ENCODE results near the gene DPP9.
"Not testable (repeated sequence)": the region's sequence is repeated elsewhere in the genome, so short reads cannot be mapped to it uniquely, and the experiment has no call there.

DPP9 gene

GRCh38 chr19:4758082-4758481, 34.4 kb upstream of the DPP9 start:
- WGBS (ENCODE audit: insufficient coverage, insufficient read length), result no CpG with 5 or more reads among the region's 4 CpGs
- no peak overlapping the region for H3K4me3 ChIP-seq (ENCODE audit: low read length)

GRCh38 chr19:4755459-4755858, 31.8 kb upstream of the DPP9 start:
- Histone ChIP-seq H3K27me3 (ENCODE audit: control insufficient read depth, insufficient read depth, low read length) (peaks cover 3% of the 10 kb centered on the region; the same call in 1 of the 2 replicates), H3K9me3 (ENCODE audit: control insufficient read depth, insufficient read depth, low read length) (no peaks in the 10 kb centered on the region), H3K4me1 (ENCODE audit: control insufficient read depth, insufficient read depth, low read length) (peaks cover 6% of the 10 kb centered on the region), H3K27ac (ENCODE audit: low read length) (no peak overlapping the region), H3K36me3 (ENCODE audit: control insufficient read depth, insufficient read depth, low read length) (no peaks in the 10 kb centered on the region), H3K4me3 (ENCODE audit: low read length) (no peak overlapping the region)
- no CpG with 5 or more reads among the region's 7 CpGs for WGBS (ENCODE audit: insufficient coverage, insufficient read length)
- no peak for DNase-seq (ENCODE audit: low read depth, low spot score)

More at GRCh38 chr19:4758082-4758481, 34.4 kb upstream of the DPP9 start:
- Histone ChIP-seq H3K9me3 (ENCODE audit: control insufficient read depth, insufficient read depth, low read length) (no peaks in the 10 kb centered on the region), H3K27ac (ENCODE audit: low read length) (no peak overlapping the region), H3K27me3 (ENCODE audit: control insufficient read depth, insufficient read depth, low read length) (peaks cover 3% of the 10 kb centered on the region; the same call in 1 of the 2 replicates), H3K4me1 (ENCODE audit: control insufficient read depth, insufficient read depth, low read length) (peaks cover 6% of the 10 kb centered on the region), H3K36me3 (ENCODE audit: control insufficient read depth, insufficient read depth, low read length) (no peaks in the 10 kb centered on the region)
- no peak for DNase-seq (ENCODE audit: low read depth, low spot score)

GRCh38 chr19:4754248-4754647, 30.6 kb upstream of the DPP9 start:
- H3K4me3 ChIP-seq (ENCODE audit: low read length), result no peak overlapping the region
- DNase-seq (ENCODE audit: low read depth, low spot score), result no peak
- H3K36me3 ChIP-seq (ENCODE audit: control insufficient read depth, insufficient read depth, low read length), result no peaks in the 10 kb centered on the region
- no peak overlapping the region for H3K27ac ChIP-seq (ENCODE audit: low read length)
- H3K9me3 ChIP-seq (ENCODE audit: control insufficient read depth, insufficient read depth, low read length), result no peaks in the 10 kb centered on the region
- peaks cover under 1% of the 10 kb centered on the region for H3K4me1 ChIP-seq (ENCODE audit: control insufficient read depth, insufficient read depth, low read length)
- peaks cover under 1% of the 10 kb centered on the region; the same call in 1 of the 2 replicates for H3K27me3 ChIP-seq (ENCODE audit: control insufficient read depth, insufficient read depth, low read length)
- no CpG with 5 or more reads among the region's 6 CpGs for WGBS (ENCODE audit: insufficient coverage, insufficient read length)

DNA sequence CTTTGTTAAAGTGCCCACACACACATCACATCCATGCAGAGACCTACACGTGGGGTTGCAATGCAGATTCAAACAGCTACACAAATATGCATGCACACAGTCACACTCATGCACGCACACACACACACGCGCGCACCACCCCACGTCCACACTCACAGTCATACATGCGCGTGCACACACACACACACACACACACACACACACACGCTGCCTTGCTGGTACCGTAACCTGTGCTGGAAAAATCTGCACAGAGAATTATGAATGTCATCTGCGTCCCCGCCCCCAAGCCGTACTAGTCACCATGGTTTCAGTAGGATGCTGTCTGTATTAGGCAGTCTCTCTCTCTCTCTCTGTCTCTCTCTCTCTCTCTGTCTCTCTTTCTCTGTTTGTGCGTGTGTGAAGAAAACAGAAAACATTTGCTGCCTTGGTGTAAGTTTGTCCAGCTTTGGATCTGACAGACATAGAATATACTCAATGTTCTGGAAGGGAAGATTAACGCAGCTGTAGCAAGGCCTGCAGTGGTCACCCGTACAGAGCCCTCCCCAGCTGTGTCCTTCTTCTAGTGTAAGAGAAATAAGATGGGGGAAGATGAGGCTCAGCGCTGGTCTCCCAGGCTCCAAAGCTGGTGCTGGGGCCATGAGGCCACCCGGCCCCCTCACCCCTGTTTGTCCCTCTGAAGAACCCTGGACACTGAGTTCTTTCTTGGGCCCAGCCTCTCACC, 26.4 kb upstream of the DPP9 start:
- DNase-seq (ENCODE audit: low read depth, low spot score), result no peak
- Histone ChIP-seq H3K4me3 (ENCODE audit: low read length) (no peak overlapping the region), H3K36me3 (ENCODE audit: control insufficient read depth, insufficient read depth, low read length) (no peaks in the 10 kb centered on the region), H3K27ac (ENCODE audit: low read length) (no peak overlapping the region), H3K27me3 (ENCODE audit: control insufficient read depth, insufficient read depth, low read length) (no peaks in the 10 kb centered on the region), H3K4me1 (ENCODE audit: control insufficient read depth, insufficient read depth, low read length) (no peaks in the 10 kb centered on the region), H3K9me3 (ENCODE audit: control insufficient read depth, insufficient read depth, low read length) (no peaks in the 10 kb centered on the region)
- no CpG with 5 or more reads among the region's 18 CpGs for WGBS (ENCODE audit: insufficient coverage, insufficient read length)

DNA sequence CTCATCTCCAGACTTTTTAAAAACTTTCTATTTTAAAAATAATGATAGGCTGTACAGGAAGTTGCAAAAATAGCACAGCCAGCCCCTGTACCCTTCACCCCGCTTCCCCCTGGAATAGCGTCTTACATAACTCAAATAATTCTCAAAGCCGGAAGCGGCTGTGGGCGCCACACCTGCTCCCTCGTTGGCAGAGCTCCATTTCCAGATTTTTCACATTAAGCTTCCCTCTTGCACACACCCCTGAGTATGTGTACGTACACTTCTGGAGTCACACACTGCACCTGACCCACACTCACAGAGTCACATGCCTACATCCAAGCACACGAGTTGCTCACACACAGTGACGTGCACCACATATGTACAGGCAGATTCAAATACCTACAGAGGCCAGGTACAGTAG, 24.9 kb upstream of the DPP9 start:
- H3K9me3 ChIP-seq (ENCODE audit: control insufficient read depth, insufficient read depth, low read length), result no peaks in the 10 kb centered on the region
- no peaks in the 10 kb centered on the region for H3K36me3 ChIP-seq (ENCODE audit: control insufficient read depth, insufficient read depth, low read length)
- H3K27ac ChIP-seq (ENCODE audit: low read length), result no peak overlapping the region
- no peak overlapping the region for H3K4me3 ChIP-seq (ENCODE audit: low read length)
- WGBS (ENCODE audit: insufficient coverage, insufficient read length), result no CpG with 5 or more reads among the region's 9 CpGs
- DNase-seq (ENCODE audit: low read depth, low spot score), result no peak
- H3K4me1 ChIP-seq (ENCODE audit: control insufficient read depth, insufficient read depth, low read length), result no peaks in the 10 kb centered on the region
- H3K27me3 ChIP-seq (ENCODE audit: control insufficient read depth, insufficient read depth, low read length), result no peaks in the 10 kb centered on the region

DNA sequence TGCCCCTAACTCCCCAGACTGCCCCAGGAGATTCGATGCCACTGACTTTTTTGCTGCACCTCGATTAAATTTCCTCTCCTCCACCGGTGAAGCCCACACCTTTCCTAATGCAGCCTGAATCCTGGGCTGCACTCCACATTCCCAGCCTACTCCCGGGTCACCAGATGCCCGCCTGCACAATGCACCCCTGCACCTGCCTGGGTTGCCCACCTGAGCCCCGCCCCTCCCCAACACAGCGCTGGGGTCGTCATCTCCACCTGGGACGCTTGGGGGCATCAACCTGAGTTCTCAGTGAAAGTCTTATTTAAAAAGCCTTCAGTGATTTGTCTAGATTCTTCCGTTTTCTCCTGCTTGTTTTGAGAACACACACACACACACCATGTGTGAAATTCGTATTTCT, 24.5 kb upstream of the DPP9 start:
- H3K4me1 ChIP-seq (ENCODE audit: control insufficient read depth, insufficient read depth, low read length), result no peaks in the 10 kb centered on the region
- no peak for DNase-seq (ENCODE audit: low read depth, low spot score)
- no peaks in the 10 kb centered on the region for H3K27me3 ChIP-seq (ENCODE audit: control insufficient read depth, insufficient read depth, low read length)
- H3K9me3 ChIP-seq (ENCODE audit: control insufficient read depth, insufficient read depth, low read length), result no peaks in the 10 kb centered on the region
- H3K27ac ChIP-seq (ENCODE audit: low read length), result no peak overlapping the region
- no CpG with 5 or more reads among the region's 11 CpGs for WGBS (ENCODE audit: insufficient coverage, insufficient read length)
- H3K36me3 ChIP-seq (ENCODE audit: control insufficient read depth, insufficient read depth, low read length), result no peaks in the 10 kb centered on the region
- H3K4me3 ChIP-seq (ENCODE audit: low read length), result no peak overlapping the region

GRCh38 chr19:4745986-4746385, 22.3 kb upstream of the DPP9 start:
- Histone ChIP-seq H3K36me3 (ENCODE audit: control insufficient read depth, insufficient read depth, low read length) (no peaks in the 10 kb centered on the region), H3K27ac (ENCODE audit: low read length) (no peak overlapping the region), H3K4me1 (ENCODE audit: control insufficient read depth, insufficient read depth, low read length) (0 out of 2 replicates have a peak, but pooled peaks cover 1% of the 10 kb centered on the region), H3K9me3 (ENCODE audit: control insufficient read depth, insufficient read depth, low read length) (no peaks in the 10 kb centered on the region), H3K4me3 (ENCODE audit: low read length) (no peak overlapping the region), H3K27me3 (ENCODE audit: control insufficient read depth, insufficient read depth, low read length) (no peaks in the 10 kb centered on the region)
- DNase-seq (ENCODE audit: low read depth, low spot score), result no peak
- no CpG with 5 or more reads among the region's 8 CpGs for WGBS (ENCODE audit: insufficient coverage, insufficient read length)

GRCh38 chr19:4745175-4745574, 21.5 kb upstream of the DPP9 start:
- H3K36me3 ChIP-seq (ENCODE audit: control insufficient read depth, insufficient read depth, low read length); H3K4me1 ChIP-seq (ENCODE audit: control insufficient read depth, insufficient read depth, low read length); H3K9me3 ChIP-seq (ENCODE audit: control insufficient read depth, insufficient read depth, low read length); DNase-seq (ENCODE audit: low read depth, low spot score); H3K27me3 ChIP-seq (ENCODE audit: control insufficient read depth, insufficient read depth, low read length); H3K27ac ChIP-seq (ENCODE audit: low read length); H3K4me3 ChIP-seq (ENCODE audit: low read length): not testable (repeated sequence)
- no CpG with 5 or more reads among the region's 10 CpGs for WGBS (ENCODE audit: insufficient coverage, insufficient read length)

DNA sequence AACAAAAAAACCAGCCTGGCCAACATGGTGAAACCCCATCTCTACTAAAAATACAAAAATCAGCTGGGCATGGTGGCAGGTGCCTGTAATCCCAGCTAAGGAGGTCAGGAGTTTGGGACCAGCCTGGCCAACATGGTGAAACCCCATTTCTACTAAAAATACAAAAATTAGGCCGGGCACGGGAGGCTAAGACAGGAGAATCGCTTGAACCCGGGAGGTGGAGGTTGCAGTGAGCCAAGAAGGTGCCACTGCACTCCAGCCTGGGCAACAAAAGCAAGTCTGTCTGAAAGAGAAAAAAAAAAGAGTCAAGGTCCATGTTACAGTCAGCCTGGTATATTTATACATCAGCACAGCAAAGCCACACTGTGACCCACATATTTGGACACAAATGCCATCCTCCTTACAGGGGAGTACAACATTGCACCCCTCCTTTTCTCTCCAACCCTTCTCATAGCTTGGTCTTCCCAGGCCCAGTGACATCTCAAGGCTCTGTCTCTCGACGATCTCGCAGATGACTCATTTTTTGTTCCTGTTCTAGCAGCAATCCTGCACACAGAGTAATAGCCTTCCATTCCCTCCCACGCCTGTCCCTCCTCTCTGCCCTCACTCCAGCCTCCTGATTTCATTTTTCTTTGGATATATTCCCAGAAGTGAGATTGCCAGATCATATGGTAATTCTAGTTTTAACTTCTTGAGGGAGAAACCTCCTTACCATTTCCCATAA, 21.0 kb upstream of the DPP9 start:
- DNase-seq (ENCODE audit: low read depth, low spot score), result no peak
- Histone ChIP-seq H3K9me3 (ENCODE audit: control insufficient read depth, insufficient read depth, low read length) (no peaks in the 10 kb centered on the region), H3K27me3 (ENCODE audit: control insufficient read depth, insufficient read depth, low read length) (no peaks in the 10 kb centered on the region), H3K36me3 (ENCODE audit: control insufficient read depth, insufficient read depth, low read length) (no peaks in the 10 kb centered on the region), H3K4me1 (ENCODE audit: control insufficient read depth, insufficient read depth, low read length) (0 out of 2 replicates have a peak, but pooled peaks cover 1% of the 10 kb centered on the region), H3K4me3 (ENCODE audit: low read length) (no peak overlapping the region), H3K27ac (ENCODE audit: low read length) (no peak overlapping the region)
- no CpG with 5 or more reads among the region's 8 CpGs for WGBS (ENCODE audit: insufficient coverage, insufficient read length)

- WGBS (ENCODE audit: insufficient coverage, insufficient read length), result no CpG with 5 or more reads among the region's 12 CpGs
- no peak overlapping the region for H3K27ac ChIP-seq (ENCODE audit: low read length)
- H3K4me3 ChIP-seq (ENCODE audit: low read length), result no peak overlapping the region
- H3K36me3 ChIP-seq (ENCODE audit: control insufficient read depth, insufficient read depth, low read length), result no peaks in the 10 kb centered on the region
- no peaks in the 10 kb centered on the region for H3K9me3 ChIP-seq (ENCODE audit: control insufficient read depth, insufficient read depth, low read length)
- no peak for DNase-seq (ENCODE audit: low read depth, low spot score)
- H3K27me3 ChIP-seq (ENCODE audit: control insufficient read depth, insufficient read depth, low read length), result no peaks in the 10 kb centered on the region
- H3K4me1 ChIP-seq (ENCODE audit: control insufficient read depth, insufficient read depth, low read length), result peaks cover 1% of the 10 kb centered on the region; the same call in 1 of the 2 replicates
These were observed 19.3 kb upstream of the DPP9 start for GRCh38 chr19:4742723-4743646.

Data from iPS DF 6.9 (cell line).